GM06990 (cell line): Measurements from ENCODE around the gene RNF149.

Experiments used
- DNase-seq: peaks from one replicate; pipeline ENCODE4 v3.0.0-alpha.2; 2011; ENCODE audit not compliant: insufficient read length; ENCODE audit errors: extremely low read depth
- H3K27me3 ChIP-seq: replicated peaks from 2 replicates; pipeline ENCODE4 v1.6.0; 2011; ENCODE audit warnings: low read length; ENCODE audit not compliant: control insufficient read depth, insufficient read depth
- H3K36me3 ChIP-seq: 2 replicates; pipeline ENCODE4 v1.5.1; 2011; ENCODE audit warnings: low read length; ENCODE audit not compliant: control insufficient read depth, insufficient read depth
- H3K4me3 ChIP-seq: replicated peaks from 2 replicates; pipeline ENCODE4 v1.5.1; 2011; ENCODE audit warnings: low read depth, mild to moderate bottlenecking, control low read depth, low read length
- CTCF ChIP-seq: IDR thresholded peaks from 2 replicates; pipeline ENCODE4 v1.5.1; 2011; ENCODE audit warnings: low read length, control low read depth, mild to moderate bottlenecking, inconsistent platforms; ENCODE audit not compliant: insufficient read depth, poor library complexity, severe bottlenecking

The RNF149 gene

DNA sequence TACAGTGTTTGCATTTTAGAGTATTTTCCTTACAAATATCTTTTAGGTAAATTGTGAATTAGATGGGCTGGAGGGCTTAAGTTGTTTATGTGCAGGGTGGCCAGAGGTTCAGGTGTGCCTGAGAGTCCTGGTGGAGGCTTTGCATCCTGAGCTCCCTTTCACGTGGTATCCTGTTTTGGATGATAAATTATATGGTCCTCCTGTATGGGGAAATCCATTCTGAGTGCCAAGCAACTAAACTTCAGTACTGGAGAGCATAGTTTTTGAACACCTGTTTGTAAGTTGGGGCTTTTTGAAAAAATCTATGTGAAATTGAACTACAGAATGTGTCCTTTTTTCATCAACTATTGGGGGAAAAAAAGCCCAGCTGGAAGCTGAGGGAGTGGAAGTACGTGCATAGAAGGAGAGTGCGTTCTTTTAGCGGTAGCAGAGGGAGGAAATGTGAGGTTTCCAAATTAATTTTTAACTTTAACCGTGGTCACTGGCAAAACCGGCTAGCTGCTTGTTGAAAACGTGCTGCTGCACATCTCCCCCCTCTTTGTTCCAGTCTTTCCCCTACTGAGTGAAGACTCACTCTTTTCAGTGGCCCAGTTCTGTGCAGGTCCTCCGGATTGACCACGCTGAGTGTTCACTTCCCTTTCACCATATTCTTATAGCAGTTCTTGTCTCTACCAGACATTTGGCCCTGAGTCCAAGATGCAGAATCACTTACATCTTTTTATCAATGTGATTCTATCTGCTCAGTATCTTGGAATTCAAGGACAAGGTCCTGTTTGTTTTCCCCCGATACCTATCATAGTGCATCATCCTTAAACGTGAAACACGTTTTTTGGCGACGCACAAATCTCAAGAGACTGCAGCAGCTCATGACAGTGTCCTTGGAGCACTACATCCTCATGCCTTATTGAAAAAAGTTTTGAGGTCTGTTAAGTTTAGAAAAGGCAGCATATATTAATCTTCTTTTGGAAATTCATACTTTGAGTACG, 40.5 kb downstream of the RNF149 start:
- no peak for TF ChIP-seq CTCF
- no peak for DNase-seq
- Histone ChIP-seq H3K36me3 (peaks cover 18% of the 10 kb centered on the region), H3K27me3 (no peaks in the 10 kb centered on the region), H3K4me3 (no peak overlapping the region)

DNA sequence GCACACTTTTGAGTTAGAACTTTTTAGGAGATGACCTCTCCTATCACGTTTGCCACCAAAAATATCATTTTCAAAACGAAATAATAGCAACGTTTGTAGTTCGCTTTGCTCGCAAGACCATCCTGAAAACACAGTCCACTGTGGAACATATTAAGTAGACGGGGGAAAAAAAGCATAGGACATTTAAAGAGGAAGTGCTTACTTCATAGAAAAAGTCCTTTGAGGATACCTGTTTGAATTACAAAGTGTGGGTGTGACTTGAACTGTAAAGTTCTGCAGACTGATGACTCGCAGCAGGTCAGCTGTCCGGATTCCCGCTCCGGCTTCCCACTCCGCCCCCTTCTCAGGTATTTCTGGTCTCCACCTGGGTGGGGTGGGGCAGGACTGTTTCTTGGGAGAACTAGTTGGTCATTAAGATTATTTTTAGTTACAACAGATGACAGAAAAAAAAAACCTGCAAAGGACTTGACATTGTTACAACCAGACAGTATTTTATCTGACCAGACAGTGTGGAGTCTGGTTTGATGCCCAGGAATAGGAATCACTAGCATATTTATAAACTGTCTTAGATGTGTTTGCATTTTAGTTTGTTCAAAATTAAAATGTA, 42.5 kb downstream of the RNF149 start:
- peaks cover 18% of the 10 kb centered on the region for H3K36me3 ChIP-seq
- no peaks in the 10 kb centered on the region for H3K27me3 ChIP-seq
- no peak for DNase-seq
- H3K4me3 ChIP-seq = no peak overlapping the region
- no peak for TF ChIP-seq CTCF

DNA sequence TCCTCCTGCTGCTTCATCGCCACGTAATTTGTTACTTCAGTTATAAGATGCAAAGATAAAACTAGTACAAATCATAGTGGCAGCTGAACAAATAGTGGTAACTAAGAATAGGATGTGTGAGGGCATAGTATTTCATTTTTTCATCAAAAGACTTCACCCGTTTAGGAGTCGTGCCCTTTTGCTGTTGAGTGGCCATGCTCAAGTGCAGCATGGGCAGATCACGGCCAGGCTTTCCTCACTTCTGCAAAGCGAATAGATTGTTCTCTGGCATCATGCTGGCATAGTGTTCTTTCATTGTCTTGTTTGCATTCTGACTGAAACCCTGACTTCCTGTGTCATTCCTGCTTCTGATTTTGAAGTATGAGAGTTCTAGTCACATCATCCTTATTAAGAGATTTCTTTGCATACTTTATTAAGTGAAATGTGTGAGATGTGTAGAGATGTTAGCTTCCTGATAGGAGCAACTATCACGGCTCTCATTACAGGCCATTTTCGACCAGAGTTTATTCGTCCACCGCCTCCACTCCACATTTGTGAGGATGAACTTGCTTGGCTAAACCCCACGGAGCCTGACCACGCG, 44.1 kb downstream of the RNF149 start:
- no peaks in the 10 kb centered on the region for H3K27me3 ChIP-seq
- peaks cover 11% of the 10 kb centered on the region for H3K36me3 ChIP-seq
- no peak for TF ChIP-seq CTCF
- no peak overlapping the region for H3K4me3 ChIP-seq
- no peak for DNase-seq

- no peak for TF ChIP-seq CTCF
- no peak overlapping the region for H3K4me3 ChIP-seq
- no peaks in the 10 kb centered on the region for H3K27me3 ChIP-seq
- H3K36me3 ChIP-seq = peaks cover 11% of the 10 kb centered on the region
- DNase-seq = no peak
Measured at GRCh38 chr2:101263377-101263800, 45.1 kb downstream of the RNF149 start.

GRCh38 chr2:101262142-101262541, 46.4 kb downstream of the RNF149 start:
- Histone ChIP-seq H3K36me3 (peaks cover 11% of the 10 kb centered on the region), H3K27me3 (no peaks in the 10 kb centered on the region), H3K4me3 (no peak overlapping the region)
- DNase-seq = no peak
- no peak for TF ChIP-seq CTCF
